Sigmoid colon (tissue), 4 donors: ENCODE measurements around the gene IER5.

Experiments
- CTCF ChIP-seq, 4 experiments: fragments of 450-650 bp in 3 of 4; fragments of 200-600 bp in 1 of 4; IDR thresholded peaks; one replicate each; pipeline ENCODE4 v1.5.1; 2016 to 2019; ENCODE audit warnings: antibody characterized with exemption in 4 of 4, mild to moderate bottlenecking in 3 of 4, moderate library complexity in 2 of 4
- POLR2A ChIP-seq, 2 donors: fragments of 450-650 bp; IDR thresholded peaks; one replicate each; pipeline ENCODE4 v1.6.1; 2016; ENCODE audit warnings: antibody characterized with exemption in 2 of 2, mild to moderate bottlenecking in 2 of 2, moderate library complexity in 2 of 2
- POLR2AphosphoS5 ChIP-seq, 4 donors: sonication (generic); formaldehyde crosslinking; IDR thresholded peaks; one replicate each; pipeline ENCODE4 v1.6.1; 2017; ENCODE audit warnings: antibody characterized with exemption in 4 of 4

DNA sequence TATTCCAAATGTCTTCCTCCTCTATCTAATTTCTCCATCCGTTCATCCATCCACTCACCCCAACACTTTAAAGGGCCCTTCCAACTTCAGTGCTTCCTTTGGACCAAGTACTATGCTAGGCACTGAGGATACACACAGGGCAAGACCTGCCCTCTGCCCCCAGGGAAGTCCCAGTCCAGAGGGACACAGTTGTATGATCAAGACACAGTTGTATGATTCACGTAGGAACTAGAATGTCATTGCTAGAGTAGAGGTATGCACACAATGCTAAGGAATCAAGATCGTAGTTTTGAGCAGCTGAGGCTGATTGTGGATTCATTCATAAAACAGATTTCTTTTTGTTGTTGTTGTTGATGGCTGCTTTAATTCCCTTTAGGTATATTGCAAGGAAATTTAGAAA, 11.6 kb upstream of the IER5 start:
- no peak for TF ChIP-seq CTCF (IDR thresholded peaks at IDR 0.05)
- no peak for TF ChIP-seq POLR2AphosphoS5 (IDR thresholded peaks at IDR 0.05)
- no peak for TF ChIP-seq POLR2A (IDR thresholded peaks at IDR 0.05)
